ENCODE data around the gene KIAA0825. TPM values are rescaled to one million over a fixed set of nuclear protein-coding genes. Genes with fewer than 3 reads are reported as not detected.

KIAA0825 gene
- total and polyA plus RNA-seq, 2 donors (not counting 1 experiment from before 2014, with no cell fraction given): 1.7 to 3.6 TPM

DNA sequence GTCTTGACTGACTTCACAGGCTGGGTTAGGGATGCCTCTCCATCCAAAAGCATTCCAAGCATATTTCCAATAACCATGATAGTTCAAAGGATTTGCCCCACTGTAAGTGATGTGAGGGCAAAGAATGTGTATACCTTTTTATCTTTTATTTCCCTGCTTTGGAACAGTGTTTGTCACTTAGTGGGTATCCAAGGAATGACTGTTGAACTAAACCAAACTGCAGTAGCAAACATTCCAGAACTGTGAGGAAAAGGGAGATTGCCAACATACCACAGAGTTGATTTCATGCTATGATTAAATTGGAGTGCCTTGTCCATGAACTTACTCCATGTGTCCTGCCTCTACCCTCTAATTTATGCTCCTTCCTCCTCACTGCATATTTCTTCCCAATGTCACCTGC, 400.0 kb downstream of the KIAA0825 start:
- H3K27me3 ChIP-seq (ENCODE audit: control insufficient read depth, insufficient read depth, low read length): no peaks in the 10 kb centered on the region
- DNase-seq (ENCODE audit: low read depth in 2 of 2): peak; percentile 48 to 98
- H3K4me2 ChIP-seq (ENCODE audit: extremely low read depth, insufficient read depth, low read length): peak overlapping the region; percentile 38
- H3K27ac ChIP-seq (ENCODE audit: insufficient read depth, low read length): no peak overlapping the region
- H3K9me3 ChIP-seq (ENCODE audit: control insufficient read depth, insufficient read depth, low read depth, low read length): no peaks in the 10 kb centered on the region
- no peaks in the 10 kb centered on the region for H3K36me3 ChIP-seq (ENCODE audit: control insufficient read depth, insufficient read depth, low read length)
- no peaks in the 10 kb centered on the region for H3K79me2 ChIP-seq (ENCODE audit: control insufficient read depth, insufficient read depth, low read length)
- no peak overlapping the region for H3K4me3 ChIP-seq (replicated peaks in 1 of 4; ENCODE audit: control extremely low read depth in 1 of 4, insufficient read depth in 1 of 4, low read depth in 3 of 4, low read length in 4 of 4)
- TF ChIP-seq EZH2 (IDR thresholded peaks at IDR 0.05; ENCODE audit: low read length, missing control alignments): no peak
- TF ChIP-seq, protein P1, sequence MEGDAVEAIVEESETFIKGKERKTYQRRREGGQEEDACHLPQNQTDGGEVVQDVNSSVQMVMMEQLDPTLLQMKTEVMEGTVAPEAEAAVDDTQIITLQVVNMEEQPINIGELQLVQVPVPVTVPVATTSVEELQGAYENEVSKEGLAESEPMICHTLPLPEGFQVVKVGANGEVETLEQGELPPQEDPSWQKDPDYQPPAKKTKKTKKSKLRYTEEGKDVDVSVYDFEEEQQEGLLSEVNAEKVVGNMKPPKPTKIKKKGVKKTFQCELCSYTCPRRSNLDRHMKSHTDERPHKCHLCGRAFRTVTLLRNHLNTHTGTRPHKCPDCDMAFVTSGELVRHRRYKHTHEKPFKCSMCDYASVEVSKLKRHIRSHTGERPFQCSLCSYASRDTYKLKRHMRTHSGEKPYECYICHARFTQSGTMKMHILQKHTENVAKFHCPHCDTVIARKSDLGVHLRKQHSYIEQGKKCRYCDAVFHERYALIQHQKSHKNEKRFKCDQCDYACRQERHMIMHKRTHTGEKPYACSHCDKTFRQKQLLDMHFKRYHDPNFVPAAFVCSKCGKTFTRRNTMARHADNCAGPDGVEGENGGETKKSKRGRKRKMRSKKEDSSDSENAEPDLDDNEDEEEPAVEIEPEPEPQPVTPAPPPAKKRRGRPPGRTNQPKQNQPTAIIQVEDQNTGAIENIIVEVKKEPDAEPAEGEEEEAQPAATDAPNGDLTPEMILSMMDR (conservative IDR thresholded peaks at IDR 0.05 in 1 of 2, IDR thresholded peaks at IDR 0.05 in 1 of 2; ENCODE audit: low read depth in 1 of 2, low read length in 2 of 2): no peak
- H2AFZ ChIP-seq (ENCODE audit: low read length): no peak overlapping the region
- peaks cover 4% of the 10 kb centered on the region for H3K4me1 ChIP-seq (ENCODE audit: control insufficient read depth, extremely low read depth, insufficient read depth, low read length)
- H4K20me1 ChIP-seq (ENCODE audit: control insufficient read depth, extremely low read depth, insufficient read depth, low read length): no peaks in the 10 kb centered on the region
- H3K9ac ChIP-seq (ENCODE audit: insufficient read depth, low read length): no peak overlapping the region

DNA sequence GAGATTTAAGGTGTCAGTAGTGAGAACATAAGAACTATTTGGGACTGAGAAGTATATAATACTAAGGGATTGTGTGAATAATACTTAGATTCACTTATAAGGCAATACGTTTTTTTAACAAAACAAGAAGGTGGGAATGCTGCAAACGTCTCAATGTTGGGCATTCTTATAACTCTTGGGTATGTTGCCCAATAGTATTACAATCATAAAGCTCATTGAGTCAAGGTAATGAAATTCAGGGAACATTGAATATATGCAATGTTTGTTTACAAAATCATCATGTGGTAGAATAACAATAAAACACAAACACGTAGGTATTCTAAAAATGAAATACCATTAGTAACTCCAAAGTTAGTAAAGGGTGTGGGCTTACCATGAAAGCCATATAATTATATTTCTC, 400.7 kb downstream of the KIAA0825 start:
- Histone ChIP-seq H3K9ac (ENCODE audit: insufficient read depth, low read length) (no peak overlapping the region), H3K27ac (ENCODE audit: insufficient read depth, low read length) (no peak overlapping the region), H2AFZ (ENCODE audit: low read length) (no peak overlapping the region), H3K4me3 (replicated peaks in 1 of 4; ENCODE audit: control extremely low read depth in 1 of 4, insufficient read depth in 1 of 4, low read depth in 3 of 4, low read length in 4 of 4) (no peak overlapping the region), H4K20me1 (ENCODE audit: control insufficient read depth, extremely low read depth, insufficient read depth, low read length) (no peaks in the 10 kb centered on the region), H3K4me1 (ENCODE audit: control insufficient read depth, extremely low read depth, insufficient read depth, low read length) (peaks cover 4% of the 10 kb centered on the region), H3K27me3 (ENCODE audit: control insufficient read depth, insufficient read depth, low read length) (no peaks in the 10 kb centered on the region), H3K36me3 (ENCODE audit: control insufficient read depth, insufficient read depth, low read length) (no peaks in the 10 kb centered on the region), H3K4me2 (ENCODE audit: extremely low read depth, insufficient read depth, low read length) (no peak overlapping the region), H3K9me3 (ENCODE audit: control insufficient read depth, insufficient read depth, low read depth, low read length) (no peaks in the 10 kb centered on the region), H3K79me2 (ENCODE audit: control insufficient read depth, insufficient read depth, low read length) (no peaks in the 10 kb centered on the region)
- no peak for DNase-seq (ENCODE audit: low read depth in 2 of 2)
- no peak for TF ChIP-seq EZH2 (IDR thresholded peaks at IDR 0.05; ENCODE audit: low read length, missing control alignments)
- TF ChIP-seq, protein P1 (conservative IDR thresholded peaks at IDR 0.05 in 1 of 2, IDR thresholded peaks at IDR 0.05 in 1 of 2; ENCODE audit: low read depth in 1 of 2, low read length in 2 of 2): no peak

DNA sequence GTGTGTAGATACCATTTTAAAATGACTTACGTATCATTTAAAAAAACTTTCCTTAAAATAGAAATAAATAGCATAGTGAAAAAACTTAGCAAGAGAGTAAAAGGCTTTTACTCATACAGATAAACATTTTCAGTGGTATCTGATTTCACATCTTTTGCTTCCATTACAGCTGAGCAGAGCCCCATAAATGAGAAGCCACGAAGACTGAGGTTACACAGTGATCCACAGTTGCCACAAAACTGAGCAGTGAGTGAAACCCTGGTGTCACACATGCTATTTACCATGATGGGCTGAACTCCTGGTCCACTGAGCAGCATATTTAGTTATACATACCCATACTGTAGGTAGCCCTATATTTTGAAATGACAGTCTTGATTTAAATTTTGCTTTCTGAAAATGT, 401.2 kb downstream of the KIAA0825 start:
- Histone ChIP-seq H4K20me1 (ENCODE audit: control insufficient read depth, extremely low read depth, insufficient read depth, low read length) (no peaks in the 10 kb centered on the region), H3K36me3 (ENCODE audit: control insufficient read depth, insufficient read depth, low read length) (no peaks in the 10 kb centered on the region), H2AFZ (ENCODE audit: low read length) (no peak overlapping the region), H3K27me3 (ENCODE audit: control insufficient read depth, insufficient read depth, low read length) (no peaks in the 10 kb centered on the region), H3K9me3 (ENCODE audit: control insufficient read depth, insufficient read depth, low read depth, low read length) (no peaks in the 10 kb centered on the region), H3K4me3 (replicated peaks in 1 of 4; ENCODE audit: control extremely low read depth in 1 of 4, insufficient read depth in 1 of 4, low read depth in 3 of 4, low read length in 4 of 4) (no peak overlapping the region), H3K4me1 (ENCODE audit: control insufficient read depth, extremely low read depth, insufficient read depth, low read length) (peaks cover 4% of the 10 kb centered on the region), H3K79me2 (ENCODE audit: control insufficient read depth, insufficient read depth, low read length) (no peaks in the 10 kb centered on the region), H3K27ac (ENCODE audit: insufficient read depth, low read length) (no peak overlapping the region), H3K9ac (ENCODE audit: insufficient read depth, low read length) (no peak overlapping the region), H3K4me2 (ENCODE audit: extremely low read depth, insufficient read depth, low read length) (no peak overlapping the region)
- TF ChIP-seq, protein P1 (conservative IDR thresholded peaks at IDR 0.05 in 1 of 2, IDR thresholded peaks at IDR 0.05 in 1 of 2; ENCODE audit: low read depth in 1 of 2, low read length in 2 of 2): no peak
- no peak for TF ChIP-seq EZH2 (IDR thresholded peaks at IDR 0.05; ENCODE audit: low read length, missing control alignments)
- DNase-seq (ENCODE audit: low read depth in 2 of 2): no peak

All from fibroblast of lung (primary cell).